Liver (tissue), 3 donors: ENCODE data around the gene B4GALT6.

Experiments used
- HNF4A ChIP-seq, 2 donors: conservative IDR thresholded peaks; 2 replicates each; pipeline ENCODE4 v1.6.1; 2016; ENCODE audit warnings: antibody characterized with exemption in 2 of 2, mild to moderate bottlenecking in 2 of 2
- TF ChIP-seq, protein P1 (sequence below): fragments of 150-350 bp; IDR thresholded peaks from 2 replicates; pipeline ENCODE4 v1.5.1; 2017; ENCODE audit warnings: improper control_type of control experiment, low read depth, low read length; ENCODE audit not compliant: missing input control
- TF ChIP-seq, protein P2 (sequence below): IDR thresholded peaks from 2 replicates; pipeline ENCODE4 v1.6.1; 2016; ENCODE audit warnings: antibody characterized with exemption, mild to moderate bottlenecking
- donor health status: healthy.
- donor health status: healthy.

DNA sequence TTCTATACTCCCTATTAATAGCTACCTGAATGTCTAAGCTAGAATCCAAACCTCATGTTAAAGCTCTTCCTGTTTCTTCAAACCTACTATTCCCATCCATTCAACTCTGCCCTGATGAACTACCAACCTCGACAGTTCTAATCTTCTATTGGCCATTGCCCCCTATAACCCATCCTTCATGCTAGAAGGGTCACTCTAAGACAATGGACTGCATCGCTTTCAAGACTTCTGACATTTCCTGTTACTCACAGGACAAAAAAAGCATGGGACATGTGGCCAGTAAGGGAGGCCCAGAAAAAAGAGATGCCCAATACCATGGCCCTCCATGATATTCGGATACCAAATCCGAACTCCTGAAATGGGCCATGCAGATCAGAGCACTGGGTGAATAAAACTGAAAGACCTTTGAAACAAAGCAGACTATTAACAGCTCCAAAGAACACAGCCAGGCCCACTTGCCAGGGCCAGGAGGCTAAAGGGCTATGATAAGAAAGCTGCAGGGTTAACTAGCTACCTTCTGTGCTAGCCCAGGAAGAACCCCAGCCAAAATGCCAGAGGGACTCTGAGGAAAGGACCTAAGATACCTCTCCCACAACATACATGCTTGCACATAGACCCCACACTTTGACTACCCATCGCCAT lies 4.5 kb downstream of the B4GALT6 start:
- TF ChIP-seq, protein P1, sequence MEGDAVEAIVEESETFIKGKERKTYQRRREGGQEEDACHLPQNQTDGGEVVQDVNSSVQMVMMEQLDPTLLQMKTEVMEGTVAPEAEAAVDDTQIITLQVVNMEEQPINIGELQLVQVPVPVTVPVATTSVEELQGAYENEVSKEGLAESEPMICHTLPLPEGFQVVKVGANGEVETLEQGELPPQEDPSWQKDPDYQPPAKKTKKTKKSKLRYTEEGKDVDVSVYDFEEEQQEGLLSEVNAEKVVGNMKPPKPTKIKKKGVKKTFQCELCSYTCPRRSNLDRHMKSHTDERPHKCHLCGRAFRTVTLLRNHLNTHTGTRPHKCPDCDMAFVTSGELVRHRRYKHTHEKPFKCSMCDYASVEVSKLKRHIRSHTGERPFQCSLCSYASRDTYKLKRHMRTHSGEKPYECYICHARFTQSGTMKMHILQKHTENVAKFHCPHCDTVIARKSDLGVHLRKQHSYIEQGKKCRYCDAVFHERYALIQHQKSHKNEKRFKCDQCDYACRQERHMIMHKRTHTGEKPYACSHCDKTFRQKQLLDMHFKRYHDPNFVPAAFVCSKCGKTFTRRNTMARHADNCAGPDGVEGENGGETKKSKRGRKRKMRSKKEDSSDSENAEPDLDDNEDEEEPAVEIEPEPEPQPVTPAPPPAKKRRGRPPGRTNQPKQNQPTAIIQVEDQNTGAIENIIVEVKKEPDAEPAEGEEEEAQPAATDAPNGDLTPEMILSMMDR: no peak
- TF ChIP-seq, protein P2, sequence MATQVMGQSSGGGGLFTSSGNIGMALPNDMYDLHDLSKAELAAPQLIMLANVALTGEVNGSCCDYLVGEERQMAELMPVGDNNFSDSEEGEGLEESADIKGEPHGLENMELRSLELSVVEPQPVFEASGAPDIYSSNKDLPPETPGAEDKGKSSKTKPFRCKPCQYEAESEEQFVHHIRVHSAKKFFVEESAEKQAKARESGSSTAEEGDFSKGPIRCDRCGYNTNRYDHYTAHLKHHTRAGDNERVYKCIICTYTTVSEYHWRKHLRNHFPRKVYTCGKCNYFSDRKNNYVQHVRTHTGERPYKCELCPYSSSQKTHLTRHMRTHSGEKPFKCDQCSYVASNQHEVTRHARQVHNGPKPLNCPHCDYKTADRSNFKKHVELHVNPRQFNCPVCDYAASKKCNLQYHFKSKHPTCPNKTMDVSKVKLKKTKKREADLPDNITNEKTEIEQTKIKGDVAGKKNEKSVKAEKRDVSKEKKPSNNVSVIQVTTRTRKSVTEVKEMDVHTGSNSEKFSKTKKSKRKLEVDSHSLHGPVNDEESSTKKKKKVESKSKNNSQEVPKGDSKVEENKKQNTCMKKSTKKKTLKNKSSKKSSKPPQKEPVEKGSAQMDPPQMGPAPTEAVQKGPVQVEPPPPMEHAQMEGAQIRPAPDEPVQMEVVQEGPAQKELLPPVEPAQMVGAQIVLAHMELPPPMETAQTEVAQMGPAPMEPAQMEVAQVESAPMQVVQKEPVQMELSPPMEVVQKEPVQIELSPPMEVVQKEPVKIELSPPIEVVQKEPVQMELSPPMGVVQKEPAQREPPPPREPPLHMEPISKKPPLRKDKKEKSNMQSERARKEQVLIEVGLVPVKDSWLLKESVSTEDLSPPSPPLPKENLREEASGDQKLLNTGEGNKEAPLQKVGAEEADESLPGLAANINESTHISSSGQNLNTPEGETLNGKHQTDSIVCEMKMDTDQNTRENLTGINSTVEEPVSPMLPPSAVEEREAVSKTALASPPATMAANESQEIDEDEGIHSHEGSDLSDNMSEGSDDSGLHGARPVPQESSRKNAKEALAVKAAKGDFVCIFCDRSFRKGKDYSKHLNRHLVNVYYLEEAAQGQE: no peak
- no peak for TF ChIP-seq HNF4A (conservative IDR thresholded peaks at IDR 0.05)
